OCI-LY7 (cell line): ENCODE results near the gene RGL1. TPM values are rescaled to one million over a fixed set of nuclear protein-coding genes. Genes with fewer than 3 reads are reported as not detected.

Experiments used
- Bru-seq: library from RNA; stranded (reverse); fragments of 400-500 nt; gene quantifications from one replicate; lab custom pipeline; 2021; lab: Mats Ljungman, UMichigan
- BruChase-seq, 2 experiments: library from RNA; stranded (reverse); fragments of 400-500 nt; gene quantifications; one replicate each; lab custom pipeline; 2021; lab: Mats Ljungman, UMichigan
- BruUV-seq: library from RNA; stranded (reverse); fragments of 400-500 nt; replicated peaks from 2 replicates; lab custom pipeline; 2021; lab: Mats Ljungman, UMichigan
- CTCF ChIA-PET: fragments of 300-600 bp; sonication (Branson Sonifier 250); formaldehyde crosslinking; loops from one replicate; lab custom pipeline; 2022; ENCODE audit warnings: antibody characterized with exemption; ENCODE audit not compliant: unreplicated experiment; lab: Charles Lee
- POLR2A ChIA-PET: fragments of 300-600 bp; sonication (Branson Sonifier 250); formaldehyde crosslinking; loops from one replicate; lab custom pipeline; 2022; ENCODE audit warnings: antibody characterized with exemption; lab: Charles Lee
- DNase-seq: peaks from one replicate; pipeline ENCODE4 v3.0.0-alpha.2; 2015; ENCODE audit warnings: low spot score
- H2AFZ ChIP-seq: fragments of 200-600 bp; sonication (generic), shearing (Covaris generic); 2 replicates; pipeline ENCODE4 v1.6.1; 2014; ENCODE audit warnings: mild to moderate bottlenecking, antibody characterized with exemption, low read length, moderate library complexity
- H3K27ac ChIP-seq: fragments of 200-600 bp; sonication (generic); 2 replicates; pipeline ENCODE4 v1.5.1; 2014; ENCODE audit warnings: mixed run types, low read depth, mild to moderate bottlenecking, moderate library complexity, low read length, inconsistent platforms; ENCODE audit not compliant: poor library complexity, severe bottlenecking
- H3K36me3 ChIP-seq: fragments of 200-600 bp; sonication (generic); 2 replicates; pipeline ENCODE4 v1.6.1; 2014; ENCODE audit warnings: mild to moderate bottlenecking, antibody characterized with exemption, low read length, moderate library complexity, mixed read lengths; ENCODE audit not compliant: insufficient read depth
- H3K4me1 ChIP-seq: fragments of 200-600 bp; sonication (generic); 2 replicates; pipeline ENCODE4 v1.5.1; 2014; ENCODE audit warnings: mild to moderate bottlenecking, low read length; ENCODE audit not compliant: insufficient read depth, poor library complexity, severe bottlenecking
- H3K4me2 ChIP-seq: fragments of 200-600 bp; sonication (generic); 2 replicates; pipeline ENCODE4 v1.6.1; 2014; ENCODE audit warnings: mild to moderate bottlenecking, low read length
- H3K4me3 ChIP-seq: fragments of 200-600 bp; sonication (generic); 2 replicates; pipeline ENCODE4 v1.5.1; 2014; ENCODE audit warnings: mild to moderate bottlenecking, low read depth, low read length; ENCODE audit not compliant: poor library complexity, severe bottlenecking
- H3K79me2 ChIP-seq: fragments of 200-600 bp; sonication (generic); 2 replicates; pipeline ENCODE4 v1.6.1; 2016; ENCODE audit warnings: low read depth, mild to moderate bottlenecking, low read length, moderate library complexity, mixed read lengths; ENCODE audit not compliant: insufficient read depth
- H3K9me2 ChIP-seq: fragments of 200-600 bp; sonication (generic); 2 replicates; pipeline ENCODE4 v1.6.1; 2016; ENCODE audit warnings: mild to moderate bottlenecking, low read length, mixed read lengths; ENCODE audit not compliant: insufficient read depth
- H3K9me3 ChIP-seq: fragments of 200-600 bp; sonication (generic); 2 replicates; pipeline ENCODE4 v1.6.1; 2014; ENCODE audit warnings: mild to moderate bottlenecking, mixed run types, low read length, mixed read lengths
- H4K20me1 ChIP-seq: fragments of 200-600 bp; sonication (generic); 2 replicates; pipeline ENCODE4 v1.6.1; 2014; ENCODE audit warnings: mild to moderate bottlenecking, antibody characterized with exemption, low read length, moderate library complexity, mixed read lengths; ENCODE audit not compliant: insufficient read depth
- CTCF ChIP-seq: fragments of 200-600 bp; sonication (generic); conservative IDR thresholded peaks from 2 replicates; pipeline ENCODE4 v1.5.1; 2014; ENCODE audit warnings: mild to moderate bottlenecking, antibody characterized with exemption, low read length, moderate library complexity, mixed read lengths
- EZH2phosphoT487 ChIP-seq: fragments of 200-600 bp; sonication (generic); IDR thresholded peaks from 2 replicates; pipeline ENCODE4 v1.6.1; 2018; ENCODE audit warnings: low read depth, borderline replicate concordance, mild to moderate bottlenecking, mixed run types, antibody characterized with exemption, low read length, moderate library complexity, mixed read lengths
- intact Hi-C: fragments of 100-400 bp; cut with micrococcal nuclease; formaldehyde crosslinking; loops from one replicate; pipeline ENCODE4 v1.10.0; 2022; ENCODE audit not compliant: unreplicated experiment
- long read RNA-seq: library from polyadenylated mRNA; stranded (forward); transcript quantifications from one replicate; pipeline ENCODE4 v2.0.0, GENCODE V29; 2022
- total RNA-seq, 2 experiments: library from RNA; depleted of rRNA in 1 of 2; stranded (reverse); fragments of >200 nt in 1 of 2; shearing (Covaris generic) in 1 of 2; gene quantifications; 2 replicates each; pipeline ENCODE4 v1.2.3, GENCODE V29; 2014 to 2022

RGL1 gene
- total RNA-seq (2014; rRNA removed; shearing (Covaris generic)) (0.18 and 0.35 TPM in 2 replicates), total RNA-seq (2022) (0.20 and 0.32 TPM in 2 replicates), Bru-seq, nascent RNA (percentile 31 among the genes with signal in this experiment), BruChase-seq, experiment 1, labeled RNA remaining after a 6-hour chase (percentile 25 among the genes with signal in this experiment), BruChase-seq, experiment 2, labeled RNA remaining after a 2-hour chase (percentile 30 among the genes with signal in this experiment)
- long read RNA-seq, partial matches to known transcripts: 0 of 1 reads
- long read RNA-seq, other reads (novel, unspliced or antisense): 1 of 1 reads

- BruUV-seq: no TSS peak
- TF ChIP-seq EZH2phosphoT487 (no peak), CTCF (no peak)
Measured at GRCh38 chr1:183804916-183805841, at the start of gene RGL1. Gene RGL1 (plus strand): TSS chr1:183805120. CDS start chr1:183805298, 178 bp downstream.

GRCh38 chr1:183756326-183756725, 48.6 kb upstream of the RGL1 start:
- no peak for DNase-seq
- BruUV-seq: no TSS peak
- Histone ChIP-seq H3K4me1 (no peaks in the 10 kb centered on the region), H3K27ac (no peak overlapping the region), H4K20me1 (no peaks in the 10 kb centered on the region), H3K4me3 (no peak overlapping the region), H3K9me3 (no peaks in the 10 kb centered on the region), H2AFZ (no peak overlapping the region), H3K36me3 (no peaks in the 10 kb centered on the region), H3K4me2 (no peak overlapping the region), H3K79me2 (no peaks in the 10 kb centered on the region), H3K9me2 (no peaks in the 10 kb centered on the region)
- POLR2A ChIA-PET: no interaction called here
- CTCF ChIA-PET: no interaction called here
- TF ChIP-seq CTCF (no peak), EZH2phosphoT487 (no peak)
- intact Hi-C loops: no loop called here

More at GRCh38 chr1:183804916-183805841, at the start of gene RGL1:
- no peak for DNase-seq
- H2AFZ ChIP-seq: no peak within 1 kb of the TSS
- intact Hi-C loops: no loop called here
- no peaks in the 10 kb centered on the region for H3K9me2 ChIP-seq
- H3K4me3 ChIP-seq: no peak within 1 kb of the TSS
- H3K4me1 ChIP-seq: no peaks in the 10 kb centered on the region
- H3K79me2 ChIP-seq: no peaks in the 10 kb centered on the region
- H3K36me3 ChIP-seq: no peaks in the 10 kb centered on the region
- no peak within 1 kb of the TSS for H3K4me2 ChIP-seq
- H3K9me3 ChIP-seq: no peaks in the 10 kb centered on the region
- H3K27ac ChIP-seq: no peak within 1 kb of the TSS
- CTCF ChIA-PET: no interaction called here
- H4K20me1 ChIP-seq: no peaks in the 10 kb centered on the region
- POLR2A ChIA-PET: no interaction called here
